ENCODE results near the gene SYT2.
"Not testable (repeated sequence)": the region's sequence is repeated elsewhere in the genome, so short reads cannot be mapped to it uniquely, and the experiment has no call there.

The SYT2 gene

DNA sequence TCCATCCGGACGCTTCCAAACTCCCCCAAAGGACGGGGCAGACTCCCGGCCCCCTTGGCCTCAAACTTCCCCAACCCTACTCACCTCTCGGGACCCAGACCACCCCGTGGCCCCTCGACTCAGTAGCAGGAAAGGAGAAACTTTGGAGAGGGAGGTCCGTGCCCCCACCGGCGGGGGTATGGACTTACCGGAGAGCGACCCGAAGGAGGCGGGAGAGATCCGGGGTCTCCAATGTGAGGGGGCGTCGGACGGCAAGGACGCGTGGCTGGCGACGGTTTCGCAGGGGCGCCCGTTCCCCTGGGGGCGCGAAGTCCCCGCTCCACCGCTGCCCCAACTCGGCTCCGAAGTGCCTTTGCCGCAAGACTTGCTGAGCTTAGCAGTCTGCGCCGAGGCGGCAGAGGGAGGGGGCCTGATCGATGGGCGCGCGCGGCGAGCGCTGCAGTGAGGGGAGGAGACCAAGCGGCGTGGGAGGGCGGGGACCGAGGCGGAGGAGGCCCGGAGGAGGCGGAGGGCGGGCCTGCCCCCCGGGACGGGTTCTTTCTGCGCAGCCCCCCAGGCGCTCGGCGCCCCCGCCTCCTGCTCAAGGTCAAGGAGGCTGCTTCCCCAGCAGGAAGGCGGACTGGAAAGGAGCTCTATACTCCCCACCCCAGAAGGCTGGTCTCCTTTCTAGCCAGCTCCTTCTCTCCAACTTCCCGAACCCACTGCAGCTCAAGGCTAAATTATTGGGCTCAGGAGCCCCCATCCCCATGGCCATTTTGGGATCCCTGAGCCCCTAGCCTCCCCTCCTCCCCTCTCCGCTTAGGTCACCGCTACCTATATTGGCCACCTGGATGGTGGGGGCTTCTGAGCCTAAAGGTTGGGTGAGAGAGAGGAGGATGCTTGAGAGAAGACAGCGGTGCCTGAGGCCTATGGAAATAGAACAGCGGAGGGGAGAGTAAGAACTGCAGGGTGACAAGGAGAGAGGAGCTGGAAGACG lies at the start of gene SYT2:
SYT2 (minus strand) TSS at position 385 of the 976 bp plus-strand sequence. CDS start 104,682 bp downstream, outside the sequence.
- DNase-seq, result peak; percentile 8

GRCh38 chr1:202756391-202756790 lies 46.1 kb upstream of the SYT2 start:
- DNase-seq, result peak; percentile 72

DNA sequence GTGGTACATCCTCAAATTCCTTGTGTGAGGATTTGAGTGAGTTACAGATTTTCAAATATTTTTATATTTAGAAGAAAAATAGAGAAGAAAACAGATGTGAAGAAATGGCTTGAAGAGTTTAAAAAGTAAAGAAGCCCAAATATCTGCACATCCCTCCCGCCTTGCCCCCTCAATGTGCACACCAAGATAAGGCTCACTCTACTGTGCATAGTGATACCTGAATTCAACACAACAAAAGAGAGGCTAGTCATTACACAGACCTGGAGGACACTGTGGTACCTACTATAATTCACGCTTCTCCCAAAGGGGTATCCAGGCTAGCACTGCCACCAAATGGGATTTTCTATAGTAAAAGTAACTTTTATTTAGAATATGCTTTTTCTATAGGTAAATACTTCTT lies 44.0 kb upstream of the SYT2 start:
- DNase-seq, result no peak

DNA sequence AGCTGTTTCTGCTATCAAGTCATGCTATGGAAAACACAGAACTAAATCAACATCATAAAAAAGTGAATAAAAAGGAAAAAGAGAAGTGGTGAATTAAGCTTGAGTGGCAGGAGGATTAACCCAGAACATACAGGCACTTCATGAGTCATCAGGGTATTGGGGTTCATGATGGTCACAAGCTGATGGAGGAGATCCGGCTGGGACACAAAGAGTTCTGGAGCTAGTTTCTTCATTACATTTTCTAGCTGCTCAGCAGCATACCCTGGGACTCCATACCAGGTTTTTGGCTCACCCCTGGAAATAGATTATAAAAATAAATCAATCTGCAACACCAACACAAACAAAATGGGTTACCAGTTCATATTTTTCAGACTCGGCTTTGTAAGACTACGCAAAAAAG lies 42.5 kb upstream of the SYT2 start:
- DNase-seq, result peak; percentile 17

GRCh38 chr1:202750761-202751160 lies 40.5 kb upstream of the SYT2 start:
- no peak for DNase-seq

DNA sequence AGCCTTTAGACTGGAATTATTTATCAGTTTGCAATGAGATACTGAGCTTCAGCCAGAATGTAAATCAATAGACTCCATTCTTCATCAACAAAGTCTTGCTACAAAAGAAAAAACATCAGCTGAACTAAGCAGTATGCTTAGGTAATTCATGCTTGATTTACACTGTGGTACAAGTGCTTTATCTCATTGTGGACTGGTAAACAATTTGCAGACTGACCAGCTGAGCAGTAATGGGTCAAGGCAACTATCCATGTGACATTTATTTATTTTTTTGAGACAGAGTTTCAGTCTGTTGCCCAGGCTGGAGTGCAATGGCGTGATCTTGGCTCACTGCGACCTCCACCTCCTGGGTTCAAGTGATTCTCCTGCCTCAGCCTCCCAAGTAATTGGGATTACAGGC lies 39.8 kb upstream of the SYT2 start:
- DNase-seq, result no peak

DNA sequence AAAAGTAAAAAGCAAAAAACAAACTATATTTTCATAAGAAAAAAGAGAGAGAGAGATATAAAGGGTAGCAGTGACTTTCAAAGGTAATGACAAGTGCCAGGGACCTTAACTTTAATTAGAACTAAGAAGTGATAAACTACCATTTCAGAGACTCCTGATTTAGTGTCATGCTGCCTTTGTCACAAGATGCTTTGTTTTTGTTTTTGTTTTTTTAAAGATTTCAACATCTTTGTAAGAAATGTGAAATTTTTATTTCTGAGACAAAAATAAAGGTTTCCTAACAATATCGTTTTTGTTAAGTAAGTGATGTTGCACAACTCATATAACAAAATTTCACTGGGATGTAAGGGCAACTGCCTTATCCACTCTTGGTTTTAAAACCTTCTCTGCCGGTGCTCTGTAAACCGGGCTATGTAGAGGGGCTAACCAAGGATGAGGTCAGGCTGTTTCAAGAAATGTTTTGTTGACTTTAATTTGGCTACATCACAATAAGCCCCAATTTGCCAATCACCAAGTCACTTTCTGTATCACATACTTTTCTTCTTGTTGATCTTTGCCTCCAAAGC lies 35.2 kb upstream of the SYT2 start:
- no peak for DNase-seq

DNA sequence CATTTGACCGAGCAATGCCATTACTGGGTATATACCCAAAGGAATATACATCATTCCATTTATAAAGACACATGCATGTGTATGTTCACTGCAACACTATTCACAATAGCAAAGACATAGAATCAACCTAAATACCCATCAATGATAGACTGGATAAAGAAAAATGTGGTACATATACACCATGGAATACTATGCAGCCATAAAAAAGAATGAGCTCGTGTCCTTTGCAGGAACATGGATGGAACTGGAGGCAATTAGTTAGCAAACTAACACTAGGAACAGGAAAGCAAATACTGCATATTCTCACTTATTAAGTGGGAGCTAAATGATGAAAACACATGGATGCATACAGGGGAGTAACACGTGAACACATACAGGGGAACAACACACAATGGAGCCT lies 34.5 kb upstream of the SYT2 start:
- DNase-seq, result not testable (repeated sequence)

- no peak for DNase-seq
Observed at GRCh38 chr1:202742496-202742895, 32.2 kb upstream of the SYT2 start.

DNA sequence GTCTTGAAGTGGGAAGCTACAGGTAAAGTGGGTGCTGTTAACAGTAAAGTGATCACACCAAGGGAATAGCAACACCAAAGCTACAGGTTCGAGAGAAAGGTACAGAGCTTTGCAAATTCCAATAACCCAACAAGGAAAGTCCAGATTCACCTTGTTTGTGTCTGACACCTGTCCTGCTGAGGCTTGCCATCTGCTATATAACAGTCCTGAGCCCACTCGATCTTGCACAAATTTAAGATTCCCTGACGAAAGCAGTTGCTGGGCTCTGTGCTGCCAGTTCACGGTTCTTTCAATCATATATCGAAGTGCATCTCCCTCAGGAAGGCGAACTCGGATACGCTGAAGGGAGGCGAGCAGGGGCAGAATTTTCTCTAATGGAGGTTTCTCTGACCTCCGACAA lies 23.0 kb upstream of the SYT2 start:
- no peak for DNase-seq

DNA sequence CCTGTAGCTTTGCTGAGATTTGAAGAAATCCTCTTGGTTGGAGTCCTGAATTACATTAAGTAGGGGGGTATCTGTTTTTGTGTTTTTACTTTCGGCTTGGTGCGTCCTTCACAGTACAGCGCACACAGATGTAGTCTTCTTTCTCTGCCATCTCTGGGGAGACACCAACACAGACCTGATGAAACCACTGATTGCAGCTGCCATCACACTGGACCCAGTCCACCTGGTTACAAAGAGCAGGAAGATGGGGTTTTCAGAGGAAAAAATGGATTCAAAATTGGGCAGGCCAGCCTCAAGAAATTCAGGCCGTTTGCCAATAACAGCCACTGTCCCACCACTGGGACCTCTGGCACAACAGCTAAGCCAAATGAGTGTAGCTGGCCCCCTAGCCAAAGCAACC lies 18.7 kb upstream of the SYT2 start:
- DNase-seq, result no peak

DNA sequence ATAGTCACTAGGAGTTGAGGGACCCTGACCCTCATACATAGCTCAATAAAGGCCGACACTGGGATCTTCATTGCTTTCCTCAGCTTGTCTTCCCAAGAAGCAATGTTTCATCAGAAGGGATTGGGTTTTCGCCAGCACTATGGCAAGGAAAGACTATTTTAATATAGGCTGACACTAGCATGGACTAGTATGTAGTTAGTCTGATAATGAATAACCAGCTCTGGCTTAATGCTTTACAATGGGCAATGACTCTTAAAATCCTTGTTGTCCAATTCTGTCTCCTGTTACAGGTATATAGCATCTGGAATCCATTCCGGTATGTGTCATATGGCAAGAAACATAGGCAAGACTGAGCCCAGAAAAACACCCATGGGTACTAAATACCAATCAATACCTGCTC lies 15.3 kb upstream of the SYT2 start:
- DNase-seq, result no peak

DNA sequence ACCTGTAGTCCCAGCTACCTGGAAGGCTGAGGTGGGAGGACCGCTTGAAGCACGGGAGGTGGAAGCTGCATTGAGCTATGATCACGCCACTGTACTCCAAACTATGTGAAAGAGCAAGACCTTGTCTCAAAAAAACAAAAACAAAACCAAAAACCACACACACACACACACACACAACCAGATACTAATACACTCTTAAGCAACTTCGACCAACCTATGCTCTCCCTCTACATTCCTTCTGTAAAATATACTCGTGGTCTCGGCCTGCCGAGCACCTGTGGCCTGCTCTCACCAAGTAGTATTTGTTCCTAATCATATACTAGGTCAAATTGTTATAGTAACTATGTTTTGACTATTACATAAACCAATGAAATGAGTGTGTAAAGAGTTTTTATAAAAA lies 13.5 kb upstream of the SYT2 start:
- DNase-seq, result no peak

DNA sequence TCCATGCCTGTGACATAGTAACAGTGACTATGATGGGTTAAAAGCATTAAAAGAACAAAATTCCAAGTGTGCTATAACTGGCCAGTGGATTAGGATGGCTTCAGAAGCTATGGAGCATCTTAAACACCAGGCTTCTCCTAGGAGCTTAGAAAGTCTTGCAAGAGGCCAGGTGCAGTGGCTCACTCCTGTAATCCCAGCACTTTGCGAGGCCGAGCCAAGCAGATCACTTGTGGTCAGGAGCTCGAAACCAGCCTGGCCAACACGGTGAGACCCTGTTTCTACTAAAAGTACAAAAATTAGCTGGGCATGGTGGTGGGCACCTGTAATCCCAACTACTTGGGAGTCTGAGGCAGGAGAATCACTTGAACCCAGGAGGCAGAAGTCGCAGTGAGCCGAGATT lies 12.8 kb upstream of the SYT2 start:
- not testable (repeated sequence) for DNase-seq

GRCh38 chr1:202716654-202717053 lies 6.4 kb upstream of the SYT2 start:
- DNase-seq, result no peak

GRCh38 chr1:202714202-202714601 lies 3.9 kb upstream of the SYT2 start:
- DNase-seq, result not testable (repeated sequence)

DNA sequence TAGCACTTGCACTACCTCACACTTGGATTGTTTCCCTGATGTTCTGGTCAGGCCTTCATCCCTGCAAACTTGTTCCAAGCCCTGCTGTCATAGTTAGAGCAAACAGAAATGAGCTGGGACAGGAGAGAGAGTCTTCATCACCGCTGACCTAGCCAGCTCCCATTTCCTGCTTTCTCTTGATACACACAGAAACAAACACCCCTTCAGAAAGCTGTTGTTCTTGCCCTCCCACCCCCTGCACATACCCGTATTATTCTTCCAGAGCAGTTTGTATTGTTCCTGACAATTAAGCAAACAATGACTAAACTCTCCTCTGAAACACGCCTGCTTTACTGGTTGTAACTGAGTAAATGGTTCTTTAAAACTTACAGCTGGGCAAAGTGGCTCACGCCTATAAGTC lies 2.9 kb upstream of the SYT2 start:
- DNase-seq, result no peak

DNA sequence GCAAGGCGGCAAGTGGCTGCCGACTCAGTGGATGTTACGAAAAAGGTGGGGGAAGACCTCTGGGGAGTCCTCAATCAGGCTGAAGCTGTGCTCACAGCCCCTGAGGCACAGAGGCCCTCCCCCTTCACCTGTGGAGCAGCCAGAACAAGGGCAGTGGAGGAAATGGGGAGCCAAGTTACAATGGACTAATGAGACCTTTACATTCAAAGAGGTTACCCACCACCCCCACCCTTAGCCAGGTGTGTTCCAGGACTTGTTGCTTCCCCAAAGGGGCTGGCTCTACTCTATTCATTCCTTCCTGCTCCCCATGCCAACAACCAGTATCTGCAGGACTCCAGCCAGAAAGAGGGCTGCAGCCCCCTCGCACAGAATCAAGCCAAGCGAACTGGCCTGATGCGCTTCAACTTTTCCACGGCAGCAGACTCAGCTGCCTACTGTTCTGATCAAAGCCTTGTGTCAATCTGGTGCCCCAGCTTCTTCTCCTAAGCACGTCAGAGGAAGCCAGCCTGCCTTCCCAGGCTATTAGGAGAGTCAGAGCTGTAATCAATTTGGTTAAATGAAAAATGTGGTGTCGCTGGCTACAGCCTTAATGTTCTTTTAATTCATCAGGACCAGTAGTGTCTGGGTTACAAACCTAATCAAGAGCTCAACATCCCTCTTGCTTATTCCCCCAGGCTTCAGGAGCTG lies 1.8 kb upstream of the SYT2 start:
- no peak for DNase-seq

GRCh38 chr1:202709276-202710041 lies 795 bp downstream of the SYT2 start:
- DNase-seq, result no peak

GRCh38 chr1:202708456-202709275 lies 1.6 kb downstream of the SYT2 start:
- DNase-seq, result no peak

GRCh38 chr1:202706851-202707250 lies 3.4 kb downstream of the SYT2 start:
- DNase-seq, result no peak

DNA sequence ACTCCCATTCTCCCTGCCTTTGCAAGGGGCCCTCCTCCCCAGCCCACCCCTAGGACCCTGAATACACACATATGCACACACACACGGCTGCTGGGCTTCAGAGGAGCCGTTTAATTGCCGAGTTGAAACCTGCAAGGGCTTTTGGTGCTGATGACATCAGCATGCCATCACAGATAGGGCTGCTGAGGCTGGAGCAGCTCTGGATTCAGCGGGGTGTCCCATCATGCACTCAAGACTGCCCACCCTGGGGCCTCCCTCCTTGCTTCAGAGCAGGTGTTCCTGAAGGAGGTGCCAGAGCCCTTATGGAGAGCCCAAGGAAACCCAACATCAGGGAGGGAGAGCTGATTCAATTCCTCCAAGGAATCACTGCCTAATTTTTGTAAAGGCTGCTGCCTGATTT lies 5.7 kb downstream of the SYT2 start:
- no peak for DNase-seq
